HepG2 (cell line): ENCODE results near the gene FAM20A. TPM values are rescaled to one million over a fixed set of nuclear protein-coding genes. Genes with fewer than 3 reads are reported as not detected.
A peak's percentile ranks its signal among the peaks of the same experiment; 100 is the strongest.

ENCODE experiments used
- AHR ChIP-seq: IDR thresholded peaks from 2 replicates; pipeline ENCODE4 v1.6.1; 2018; ENCODE audit warnings: missing genetic modification reagents, missing compliant biosample characterization
- ATRX ChIP-seq: sonication (generic); formaldehyde crosslinking; IDR thresholded peaks from 2 replicates; pipeline ENCODE4 v1.4.0; 2020; ENCODE audit warnings: missing genetic modification reagents, borderline replicate concordance
- BCL3 ChIP-seq: sonication (generic); formaldehyde crosslinking; IDR thresholded peaks from 2 replicates; pipeline ENCODE4 v1.5.1; 2020; ENCODE audit warnings: mild to moderate bottlenecking, missing genetic modification reagents, moderate library complexity
- FLYWCH1 ChIP-seq: sonication (generic); formaldehyde crosslinking; IDR thresholded peaks from 2 replicates; pipeline ENCODE4 v1.8.1; 2023; ENCODE audit warnings: mild to moderate bottlenecking, missing genetic modification reagents
- FOXK1 ChIP-seq: sonication (generic); formaldehyde crosslinking; IDR thresholded peaks from 2 replicates; pipeline ENCODE4 v1.4.0; 2020; ENCODE audit warnings: low read depth, missing genetic modification reagents, borderline replicate concordance
- HHEX ChIP-seq: IDR thresholded peaks from 2 replicates; pipeline ENCODE4 v1.6.1; 2016; ENCODE audit warnings: control low read depth
- MYPOP ChIP-seq: sonication (generic); formaldehyde crosslinking; IDR thresholded peaks from 2 replicates; pipeline ENCODE4 v1.8.1; 2023; ENCODE audit warnings: mild to moderate bottlenecking, moderate library complexity, missing genetic modification reagents
- SSRP1 ChIP-seq: IDR thresholded peaks from 2 replicates; pipeline ENCODE4 v1.6.1; 2016; ENCODE audit warnings: control low read depth
- TMF1 ChIP-seq: sonication (generic); formaldehyde crosslinking; IDR thresholded peaks from 2 replicates; pipeline ENCODE4 v1.8.1; 2022; ENCODE audit warnings: low read depth, missing genetic modification reagents
- ZBTB1 ChIP-seq: sonication (generic); formaldehyde crosslinking; IDR thresholded peaks from 2 replicates; pipeline ENCODE4 v1.4.0; 2020; ENCODE audit warnings: missing genetic modification reagents, borderline replicate concordance
- ZBTB8A ChIP-seq: sonication (generic); formaldehyde crosslinking; IDR thresholded peaks from 2 replicates; pipeline ENCODE4 v1.4.0; 2020; ENCODE audit warnings: mild to moderate bottlenecking, low read depth, missing genetic modification reagents, borderline replicate concordance
- ZNF326 ChIP-seq: sonication (generic); formaldehyde crosslinking; IDR thresholded peaks from 2 replicates; pipeline ENCODE4 v1.4.0; 2020; ENCODE audit warnings: missing genetic modification reagents, borderline replicate concordance
- ZNF329 ChIP-seq: sonication (generic); formaldehyde crosslinking; IDR thresholded peaks from 2 replicates; pipeline ENCODE4 v1.9.0; 2021; ENCODE audit warnings: low read depth, mild to moderate bottlenecking, missing genetic modification reagents
- ZNF407 ChIP-seq: sonication (generic); formaldehyde crosslinking; IDR thresholded peaks from one replicate; pipeline ENCODE4 v1.5.1; 2020; ENCODE audit warnings: mild to moderate bottlenecking, missing genetic modification reagents; ENCODE audit errors: not compliant biosample characterization
- ZNF547 ChIP-seq: sonication (generic); formaldehyde crosslinking; IDR thresholded peaks from 2 replicates; pipeline ENCODE4 v1.5.1; 2020; ENCODE audit warnings: mild to moderate bottlenecking, missing genetic modification reagents
- ZNF614 ChIP-seq: IDR thresholded peaks from 2 replicates; pipeline ENCODE4 v1.6.1; 2018; ENCODE audit warnings: missing biosample characterization, missing genetic modification reagents, inconsistent platforms, borderline replicate concordance
- ZNF644 ChIP-seq: IDR thresholded peaks from 2 replicates; pipeline ENCODE4 v1.6.1; 2016; ENCODE audit warnings: low read depth
- ZNF670 ChIP-seq: sonication (generic); formaldehyde crosslinking; IDR thresholded peaks from 2 replicates; pipeline ENCODE4 v1.8.0; 2022; ENCODE audit warnings: mild to moderate bottlenecking, missing genetic modification reagents, borderline replicate concordance
- ZNF766 ChIP-seq: sonication (generic); formaldehyde crosslinking; IDR thresholded peaks from 2 replicates; pipeline ENCODE4 v1.5.0; 2020; ENCODE audit warnings: missing genetic modification reagents, borderline replicate concordance
- ZNF850 ChIP-seq: sonication (generic); formaldehyde crosslinking; conservative IDR thresholded peaks from 2 replicates; pipeline ENCODE4 v1.9.0; 2021; ENCODE audit warnings: mild to moderate bottlenecking, missing genetic modification reagents
- polyA plus RNA-seq, 8 experiments: library from polyadenylated mRNA; depleted of rRNA in 3 of 8; stranded (reverse) in 7 of 8; unstranded in 1 of 8; fragments of >200 nt; fragmentation: Illumina TruSeq in 4 of 8; extraction: Trizol in 4 of 8; gene quantifications; 2 replicates each; pipeline versions ENCODE4 v1.2.1 to v1.2.3, GENCODE V29; 2011 to 2016; ENCODE audit warnings: low read depth in 4 of 8, missing spikeins in 1 of 8, mixed read lengths in 1 of 8; ENCODE audit not compliant: insufficient read depth in 1 of 8
- total RNA-seq, 5 experiments: library from RNA; depleted of rRNA; stranded (reverse); fragments of >200 nt; fragmentation: Illumina TruSeq; extraction: Trizol; gene quantifications; 2 replicates each; pipeline ENCODE4 v1.2.3, GENCODE V29; 2016; ENCODE audit warnings: low read depth in 1 of 5

FAM20A gene
- total and polyA plus RNA-seq, 2 of the 13 experiments (the other 11 are each of a cell fraction or from before 2014, with no cell fraction given), result 9.3 to 20.7 TPM

- TF ChIP-seq ZBTB1 (no peak), ZBTB8A (no peak), ZNF766 (CRISPR knock-in tag) (no peak), ZNF326 (no peak), BCL3 (no peak), TMF1 (CRISPR knock-in tag) (no peak), FOXK1 (no peak), ATRX (CRISPR knock-in tag) (no peak), SSRP1 (CRISPR knock-in tag) (0 out of 2 replicates have a peak, but pooled peaks have one; percentile 35), ZNF407 (peak; percentile 33), MYPOP (CRISPR knock-in tag) (no peak), ZNF850 (no peak), ZNF329 (no peak), FLYWCH1 (no peak), ZNF547 (CRISPR knock-in tag) (no peak), AHR (no peak), ZNF614 (no peak), ZNF644 (CRISPR knock-in tag) (peak; percentile 30; the same call in 1 of the 2 replicates), ZNF670 (CRISPR knock-in tag) (no peak), HHEX (no peak)
Observed at GRCh38 chr17:68579194-68579927, 21.8 kb downstream of the FAM20A start (continued).
